Measurements from ENCODE around the gene RILPL2.
A peak's percentile ranks its signal among the peaks of the same experiment; 100 is the strongest.
"Not testable (repeated sequence)": the region's sequence is repeated elsewhere in the genome, so short reads cannot be mapped to it uniquely, and the experiment has no call there.

RILPL2 gene

DNA sequence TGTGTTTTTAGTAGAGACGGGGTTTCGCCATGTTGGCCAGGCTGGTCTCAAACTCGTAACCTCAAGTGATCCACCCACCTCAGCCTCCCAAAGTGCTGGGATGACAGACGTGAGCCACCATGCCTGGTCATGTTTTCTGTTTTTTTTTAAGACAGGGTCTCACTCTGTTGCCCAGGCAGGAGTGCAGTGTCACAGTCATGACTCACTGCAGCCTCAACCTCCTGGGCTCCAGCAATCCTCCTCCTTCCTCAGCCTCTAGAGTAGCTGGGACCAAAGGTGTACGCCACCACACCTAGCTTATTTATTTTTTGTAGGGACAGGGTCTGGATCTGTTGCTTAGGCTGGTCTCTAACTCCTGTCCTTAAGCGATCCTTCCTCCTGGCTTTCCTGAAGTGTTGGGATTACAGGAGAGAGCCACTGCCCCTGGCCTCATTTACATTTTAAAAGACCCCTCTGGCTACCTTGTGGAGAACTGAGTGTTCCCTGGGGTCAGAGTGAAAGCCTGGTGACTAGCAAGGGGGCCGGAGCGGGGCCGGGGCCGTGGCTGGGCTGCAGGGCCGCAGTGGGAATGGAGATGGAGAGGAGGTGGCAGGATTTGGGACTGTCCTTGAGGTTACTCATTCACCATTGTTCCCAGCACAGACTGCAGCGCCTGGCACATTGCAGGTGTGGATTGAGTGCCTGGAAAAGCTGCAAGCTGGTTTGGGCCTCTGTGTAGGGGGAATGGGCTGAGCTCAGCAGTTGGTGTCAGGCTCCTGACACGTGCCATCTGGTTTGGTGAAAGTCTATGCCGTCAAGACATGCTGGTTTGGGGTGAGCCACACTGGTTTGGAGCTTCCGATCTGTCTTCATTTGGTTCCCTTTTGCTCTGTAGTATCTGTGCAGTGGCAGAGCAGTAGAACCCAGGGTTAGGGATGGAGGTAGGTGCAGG is 34.5 kb downstream of the RILPL2 start:
- no peak for DNase-seq (ENCODE audit: low spot score)

DNA sequence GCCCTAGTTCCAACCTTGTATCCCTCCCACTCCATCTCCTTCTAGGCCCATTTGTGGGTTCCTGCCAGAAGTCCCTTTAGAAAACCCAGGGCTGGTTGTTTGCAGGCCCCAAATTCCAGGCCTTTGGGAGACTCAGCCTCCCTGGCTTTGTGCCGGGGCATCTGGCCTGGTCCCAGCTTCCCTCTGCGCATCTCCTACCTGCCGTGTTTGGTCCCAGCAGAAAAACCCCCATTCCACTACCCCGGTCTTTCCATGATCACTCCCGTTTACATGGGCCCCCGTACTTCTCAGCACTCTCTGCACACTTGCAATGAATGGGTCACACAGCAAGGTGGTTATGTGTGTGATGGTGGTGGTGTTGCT is 37.2 kb downstream of the RILPL2 start:
- DNase-seq (ENCODE audit: low spot score): no peak

- peak; percentile 82 for DNase-seq (ENCODE audit: low spot score)
Observed at GRCh38 chr12:123398550-123399254, 37.8 kb downstream of the RILPL2 start.

- no peak for DNase-seq (ENCODE audit: low spot score)
Observed at GRCh38 chr12:123398177-123398549, 38.3 kb downstream of the RILPL2 start.

DNA sequence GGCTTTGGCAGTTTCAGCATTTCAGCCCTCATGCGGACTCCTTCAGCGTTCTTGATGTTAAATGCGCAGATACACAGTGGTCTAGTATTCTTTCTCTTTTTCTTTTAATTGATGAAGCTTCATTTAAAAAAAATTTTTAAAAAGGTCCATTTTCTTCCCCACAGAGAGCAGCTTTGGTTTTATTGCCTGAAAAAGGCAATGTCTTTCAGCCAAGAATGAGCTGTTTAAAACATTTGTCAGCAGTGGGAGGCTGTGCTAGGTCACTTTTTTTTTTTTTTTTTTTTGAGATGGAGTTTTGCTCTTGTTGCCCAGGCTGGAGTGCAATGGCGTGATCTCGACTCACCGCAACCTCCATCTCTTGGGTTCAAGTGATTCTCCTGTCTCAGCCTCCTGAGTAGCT is 39.1 kb downstream of the RILPL2 start:
- DNase-seq (ENCODE audit: low spot score): no peak

- DNase-seq (ENCODE audit: low spot score): no peak
Observed at GRCh38 chr12:123396954-123397353, 39.5 kb downstream of the RILPL2 start.

DNA sequence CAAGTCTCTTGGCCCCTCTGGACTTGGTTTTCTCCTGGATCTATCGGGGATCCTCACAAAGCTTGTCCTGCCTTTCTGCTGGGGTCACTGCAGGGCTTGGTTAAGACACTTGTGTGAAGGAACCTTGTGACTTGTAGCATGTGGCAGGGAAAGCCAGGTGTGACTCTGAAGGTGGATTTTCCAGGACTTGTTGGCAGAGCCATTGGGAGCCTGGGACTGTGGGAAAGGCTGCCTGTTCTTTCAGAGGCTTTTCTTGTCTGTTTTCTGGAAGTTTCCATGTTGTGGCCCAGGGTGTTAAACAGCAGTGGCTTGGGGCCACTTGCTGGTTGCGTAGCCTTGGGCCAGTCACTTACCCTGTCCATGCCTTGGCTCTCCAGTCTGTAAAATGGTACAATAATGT is 39.9 kb downstream of the RILPL2 start:
- DNase-seq (ENCODE audit: low spot score): no peak

- DNase-seq (ENCODE audit: low spot score): no peak
Observed at GRCh38 chr12:123395236-123395635, 41.2 kb downstream of the RILPL2 start.

- no peak for DNase-seq (ENCODE audit: low spot score)
Observed at GRCh38 chr12:123393747-123394146, 42.7 kb downstream of the RILPL2 start.

GRCh38 chr12:123391546-123392343 is 44.7 kb downstream of the RILPL2 start:
- DNase-seq (ENCODE audit: low spot score): no peak

GRCh38 chr12:123390498-123391426 is 45.7 kb downstream of the RILPL2 start:
- DNase-seq (ENCODE audit: low spot score): no peak

- peak; percentile 37 for DNase-seq (ENCODE audit: low spot score)
Observed at GRCh38 chr12:123389560-123390351, 46.7 kb downstream of the RILPL2 start.

DNA sequence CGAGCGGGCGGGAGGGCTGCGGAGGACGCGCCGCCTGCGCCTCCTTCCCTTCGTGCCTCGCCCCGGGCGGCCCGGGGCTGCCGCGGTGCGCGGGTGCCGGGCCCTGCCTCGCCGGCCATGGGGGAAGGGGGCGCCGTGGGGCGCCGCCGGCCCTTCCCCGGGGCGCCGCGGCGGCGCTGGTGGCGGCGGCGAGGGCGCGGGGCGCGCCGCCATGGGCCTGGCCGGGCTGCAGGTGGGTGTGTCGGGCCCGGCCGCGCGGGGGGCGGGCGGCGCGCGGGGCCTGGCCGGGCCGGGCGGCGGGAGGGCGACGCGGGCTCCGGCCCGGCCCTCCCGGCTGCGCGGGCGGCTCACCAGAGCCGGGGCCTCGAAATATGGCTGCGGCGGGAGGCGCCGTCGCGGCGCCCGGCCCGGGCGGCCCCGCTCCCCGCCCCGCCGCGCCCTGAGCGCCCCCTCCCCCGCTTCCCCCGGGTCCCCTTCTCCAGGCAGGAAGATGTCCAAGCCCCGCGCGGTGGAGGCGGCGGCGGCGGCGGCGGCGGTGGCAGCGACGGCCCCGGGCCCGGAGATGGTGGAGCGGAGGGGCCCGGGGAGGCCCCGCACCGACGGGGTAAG is 47.4 kb downstream of the RILPL2 start:
- peak; percentile 49 for DNase-seq (ENCODE audit: low spot score)

GRCh38 chr12:123388177-123388950 is 48.1 kb downstream of the RILPL2 start:
- DNase-seq (ENCODE audit: low spot score): peak; percentile 93

- no peak for DNase-seq (ENCODE audit: low spot score)
Observed at GRCh38 chr12:123387508-123388176, 48.8 kb downstream of the RILPL2 start.

DNA sequence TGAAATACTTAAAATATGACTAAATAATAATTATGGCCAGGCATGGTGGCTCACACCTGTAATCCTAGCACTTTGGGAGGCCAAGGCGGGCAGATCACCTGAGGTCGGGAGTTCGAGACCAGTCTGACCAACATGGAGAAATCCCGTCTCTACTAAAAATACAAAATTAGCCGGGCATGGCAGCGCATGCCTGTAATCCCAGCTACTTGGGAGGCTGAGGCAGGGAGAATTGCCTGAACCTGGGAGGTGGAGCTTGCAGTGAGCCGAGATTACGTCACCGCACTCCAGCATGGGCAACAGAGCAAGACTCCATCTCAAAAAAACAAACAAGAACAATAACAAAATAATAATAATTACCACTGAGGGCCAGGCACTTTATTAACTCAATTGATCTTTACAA is 50.9 kb downstream of the RILPL2 start:
- DNase-seq (ENCODE audit: low spot score): not testable (repeated sequence)

DNA sequence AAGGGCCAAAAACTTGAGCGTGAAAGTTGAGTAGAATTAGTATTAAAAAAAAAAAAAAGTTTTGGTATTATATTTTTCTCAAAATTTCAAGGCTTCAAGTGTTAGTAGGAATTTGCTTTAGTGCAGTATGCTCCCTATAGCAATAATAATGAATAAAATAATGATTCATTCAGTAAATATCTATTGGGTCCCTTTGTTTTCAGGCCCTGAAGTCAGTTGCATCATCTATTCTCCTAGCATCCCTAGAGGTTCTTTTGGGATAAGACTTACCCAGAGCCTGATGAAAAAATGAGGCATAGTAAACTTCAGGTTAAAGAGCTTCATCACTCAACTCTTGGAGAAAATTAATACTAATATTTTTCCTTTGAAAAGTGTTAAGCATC is 51.5 kb downstream of the RILPL2 start:
- DNase-seq (ENCODE audit: low spot score): peak; percentile 64

DNA sequence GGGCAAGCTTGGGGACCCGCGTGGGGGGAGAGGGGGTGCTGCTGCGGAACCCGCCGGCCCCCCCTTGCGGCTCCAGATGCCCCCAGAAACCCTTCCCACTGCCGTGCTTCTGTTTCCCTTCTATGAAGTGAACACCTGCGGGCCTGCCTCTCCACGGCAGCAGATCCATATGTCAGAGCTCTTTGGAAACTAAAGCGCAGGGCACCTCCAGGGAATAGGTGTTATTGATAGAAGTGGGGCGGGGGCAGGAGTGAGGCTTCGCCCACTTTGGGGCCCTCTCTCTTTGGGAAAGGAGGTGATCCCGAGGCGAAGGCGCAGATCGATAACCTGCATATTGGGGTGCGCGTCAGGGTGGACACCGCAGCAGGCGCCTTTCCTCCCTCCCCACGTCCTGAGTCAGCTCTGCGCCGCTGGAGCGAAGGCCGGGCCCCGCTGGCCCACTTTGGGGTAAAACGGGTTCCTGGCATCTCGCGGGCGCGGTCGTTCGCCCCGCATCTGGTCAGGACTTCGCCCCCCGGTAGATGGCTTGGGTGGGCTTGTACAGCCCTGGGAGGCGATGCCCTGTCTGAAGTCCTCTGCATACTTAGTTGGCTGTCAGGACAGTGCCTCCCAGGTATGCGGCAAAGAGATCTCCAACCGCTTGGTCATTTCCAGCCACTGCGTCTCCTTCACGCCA is 52.0 kb downstream of the RILPL2 start:
- peak; percentile 38 for DNase-seq (ENCODE audit: low spot score)
